H9 (cell line): ENCODE results near the gene GUCY1A1. TPM values are rescaled to one million over a fixed set of nuclear protein-coding genes. Genes with fewer than 3 reads are reported as not detected.

Source experiments
- DNase-seq: peaks from one replicate; pipeline ENCODE4 v3.0.0-alpha.2; 2017
- H2AFZ ChIP-seq: one replicate; pipeline ENCODE4 v1.6.1; 2013; ENCODE audit warnings: mild to moderate bottlenecking, low read length, control low read depth, moderate library complexity
- H2AK5ac ChIP-seq: 2 replicates; pipeline ENCODE4 v1.6.1; 2013; ENCODE audit warnings: low read length, control low read depth, mixed read lengths; ENCODE audit not compliant: insufficient read length
- H2BK120ac ChIP-seq: one replicate; pipeline ENCODE4 v1.6.1; 2013; ENCODE audit warnings: low read depth, mild to moderate bottlenecking, low read length, control low read depth, inconsistent platforms; ENCODE audit not compliant: poor library complexity, severe bottlenecking
- H2BK12ac ChIP-seq: 2 replicates; pipeline ENCODE4 v1.6.1; 2013; ENCODE audit warnings: low read length, control low read depth, mixed read lengths, low read depth; ENCODE audit not compliant: insufficient read length
- H2BK15ac ChIP-seq: 2 replicates; pipeline ENCODE4 v1.6.1; 2013; ENCODE audit warnings: low read depth, low read length, control low read depth
- H2BK20ac ChIP-seq: one replicate; pipeline ENCODE4 v1.6.1; 2013; ENCODE audit warnings: low read depth, mild to moderate bottlenecking, low read length, control low read depth, inconsistent platforms; ENCODE audit not compliant: poor library complexity, severe bottlenecking
- H2BK5ac ChIP-seq: 2 replicates; pipeline ENCODE4 v1.6.1; 2013; ENCODE audit warnings: low read length, control low read depth, mixed read lengths; ENCODE audit not compliant: insufficient read length
- H3K14ac ChIP-seq: 2 replicates; pipeline ENCODE4 v1.6.1; 2013; ENCODE audit warnings: low read length, control low read depth; ENCODE audit not compliant: insufficient read depth
- H3K18ac ChIP-seq: 2 replicates; pipeline ENCODE4 v1.6.1; 2013; ENCODE audit warnings: low read depth, mild to moderate bottlenecking, mixed read lengths, low read length, control low read depth; ENCODE audit not compliant: insufficient read length
- H3K23ac ChIP-seq: 2 replicates; pipeline ENCODE4 v1.6.1; 2013; ENCODE audit warnings: low read length, control low read depth, mixed read lengths, low read depth; ENCODE audit not compliant: insufficient read length
- H3K23me2 ChIP-seq: 2 replicates; pipeline ENCODE4 v1.6.1; 2013; ENCODE audit warnings: low read depth, mild to moderate bottlenecking, mixed read lengths, low read length, control low read depth; ENCODE audit not compliant: insufficient read length, poor library complexity, severe bottlenecking
- H3K27ac ChIP-seq: 2 replicates; pipeline ENCODE4 v1.5.1; 2013; ENCODE audit warnings: low read length, control low read depth, mixed read lengths, low read depth; ENCODE audit not compliant: insufficient read length
- H3K27me3 ChIP-seq: 2 replicates; pipeline ENCODE4 v1.6.1; 2013; ENCODE audit warnings: low read length, control low read depth, inconsistent platforms; ENCODE audit not compliant: insufficient read depth
- H3K4ac ChIP-seq: 2 replicates; pipeline ENCODE4 v1.6.1; 2013; ENCODE audit warnings: low read depth, mild to moderate bottlenecking, control low read depth, inconsistent platforms, low read length, moderate library complexity
- H3K4me1 ChIP-seq: 2 replicates; pipeline ENCODE4 v1.6.1; 2013; ENCODE audit warnings: low read length, control low read depth, inconsistent platforms; ENCODE audit not compliant: insufficient read depth
- H3K4me2 ChIP-seq: 2 replicates; pipeline ENCODE4 v1.6.1; 2013; ENCODE audit warnings: low read length, control low read depth, mixed read lengths; ENCODE audit not compliant: insufficient read length, insufficient read depth
- H3K56ac ChIP-seq: 2 replicates; pipeline ENCODE4 v1.6.1; 2013; ENCODE audit warnings: low read depth, mild to moderate bottlenecking, mixed read lengths, low read length, control low read depth; ENCODE audit not compliant: insufficient read length
- H3K79me1 ChIP-seq: 2 replicates; pipeline ENCODE4 v1.6.1; 2013; ENCODE audit warnings: low read depth, mild to moderate bottlenecking, moderate library complexity, low read length, control low read depth, inconsistent platforms; ENCODE audit not compliant: insufficient read depth, poor library complexity, severe bottlenecking
- H3K79me2 ChIP-seq: 2 replicates; pipeline ENCODE4 v1.6.1; 2013; ENCODE audit warnings: low read length, control low read depth, inconsistent platforms; ENCODE audit not compliant: insufficient read depth
- H3K9ac ChIP-seq: 2 replicates; pipeline ENCODE4 v1.6.1; 2013; ENCODE audit warnings: low read length, control low read depth, mixed read lengths; ENCODE audit not compliant: insufficient read length; ENCODE audit errors: extremely low read depth
- H3K9me3 ChIP-seq: one replicate; pipeline ENCODE4 v1.6.1; 2013; ENCODE audit warnings: low read depth, low read length, inconsistent platforms; ENCODE audit not compliant: control insufficient read depth
- H3T11ph ChIP-seq: one replicate; pipeline ENCODE4 v1.6.1; 2013; ENCODE audit warnings: mild to moderate bottlenecking, low read length, control low read depth, inconsistent platforms
- H4K20me1 ChIP-seq: one replicate; pipeline ENCODE4 v1.6.1; 2013; ENCODE audit not compliant: control insufficient read depth, insufficient read length, insufficient read depth
- H4K5ac ChIP-seq: 2 replicates; pipeline ENCODE4 v1.6.1; 2013; ENCODE audit warnings: low read depth, mild to moderate bottlenecking, mixed read lengths, low read length, control low read depth; ENCODE audit not compliant: insufficient read length
- H4K8ac ChIP-seq: replicated peaks from 2 replicates; pipeline ENCODE4 v1.6.1; 2013; ENCODE audit warnings: low read length, control low read depth, mixed read lengths, low read depth; ENCODE audit not compliant: insufficient read length
- H4K91ac ChIP-seq: 2 replicates; pipeline ENCODE4 v1.6.1; 2013; ENCODE audit warnings: low read depth, mild to moderate bottlenecking, moderate library complexity, mixed read lengths, low read length, control low read depth; ENCODE audit not compliant: insufficient read length
- H3K27ac Mint-ChIP-seq, 3 experiments: 2 replicates in 2 of 3; 3 replicates in 1 of 3; pipeline ENCODE4 v1.8.0; 2020 to 2021; ENCODE audit warnings: mixed read lengths in 3 of 3, mild to moderate bottlenecking in 1 of 3, moderate library complexity in 1 of 3
- H3K27me3 Mint-ChIP-seq: 2 replicates; pipeline ENCODE4 v1.8.0; 2021; ENCODE audit warnings: low read depth, mild to moderate bottlenecking, moderate library complexity, mixed read lengths
- H3K36me3 Mint-ChIP-seq, 3 experiments: 2 replicates in 2 of 3; 3 replicates in 1 of 3; pipeline ENCODE4 v1.8.0; 2020 to 2021; ENCODE audit warnings: low read depth in 3 of 3, mixed read lengths in 3 of 3; ENCODE audit not compliant: insufficient read depth in 1 of 3
- H3K4me1 Mint-ChIP-seq, 2 experiments: 2 replicates each; pipeline ENCODE4 v1.8.0; 2020; ENCODE audit warnings: mixed read lengths in 2 of 2
- H3K4me3 Mint-ChIP-seq, 2 experiments: 2 replicates in 1 of 2; 3 replicates in 1 of 2; pipeline ENCODE4 v1.8.0; 2020 to 2021; ENCODE audit warnings: mild to moderate bottlenecking in 2 of 2, mixed read lengths in 2 of 2, moderate library complexity in 1 of 2
- H3K9me3 Mint-ChIP-seq, 2 experiments: 2 replicates in 1 of 2; 3 replicates in 1 of 2; pipeline ENCODE4 v1.8.0; 2020; ENCODE audit warnings: mild to moderate bottlenecking in 2 of 2, mixed read lengths in 2 of 2, moderate library complexity in 1 of 2
- WGBS: extraction: QIAGEN DNeasy Blood & Tissue Kit; methylation state at CpG from one replicate; pipeline ENCODE4 v1.1.7; 2013; ENCODE audit warnings: missing lambda C conversion rate, low lambda C conversion rate, mixed read lengths; ENCODE audit not compliant: insufficient read length; ENCODE audit errors: extremely low coverage; 5-methylcytosine and 5-hydroxymethylcytosine counted together
- total RNA-seq: library from RNA; stranded (reverse); gene quantifications from 2 replicates; pipeline ENCODE4 v1.2.1, GENCODE V29; 2021
- TF ChIP-seq, protein P1 (sequence below): fragments of 200-600 bp; sonication (generic); conservative IDR thresholded peaks from 3 replicates; pipeline ENCODE4 v1.8.0; 2021; ENCODE audit warnings: antibody characterized with exemption, mild to moderate bottlenecking

Gene GUCY1A1
- total RNA-seq, 1 experiment from 2014 or later, result not detected

DNA sequence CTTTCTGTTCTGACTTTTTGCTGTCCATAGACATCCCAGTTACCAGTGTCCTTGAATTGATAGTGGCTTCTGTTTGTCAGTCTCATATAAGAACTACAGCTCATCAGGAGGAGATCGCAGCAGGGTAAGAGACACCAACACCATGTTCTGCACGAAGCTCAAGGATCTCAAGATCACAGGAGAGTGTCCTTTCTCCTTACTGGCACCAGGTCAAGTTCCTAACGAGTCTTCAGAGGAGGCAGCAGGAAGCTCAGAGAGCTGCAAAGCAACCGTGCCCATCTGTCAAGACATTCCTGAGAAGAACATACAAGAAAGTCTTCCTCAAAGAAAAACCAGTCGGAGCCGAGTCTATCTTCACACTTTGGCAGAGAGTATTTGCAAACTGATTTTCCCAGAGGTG lies 30.1 kb downstream of the GUCY1A1 start:
- Histone ChIP-seq H4K5ac (no peak overlapping the region), H3K79me1 (no peaks in the 10 kb centered on the region), H3K4me1 (no peaks in the 10 kb centered on the region), H3K27ac (no peak overlapping the region), H3K56ac (no peak overlapping the region), H4K20me1 (no peaks in the 10 kb centered on the region), H3K18ac (no peak overlapping the region), H3K4me2 (no peak overlapping the region), H4K91ac (no peak overlapping the region), H2BK120ac (no peak overlapping the region), H3K9ac (no peak overlapping the region), H3K23ac (no peak overlapping the region), H2BK15ac (no peak overlapping the region), H2BK5ac (no peak overlapping the region), H3K9me3 (no peaks in the 10 kb centered on the region), H3K27me3 (no peaks in the 10 kb centered on the region), H3T11ph (no peak overlapping the region), H3K79me2 (no peaks in the 10 kb centered on the region), H3K4ac (no peak overlapping the region), H2AFZ (no peak overlapping the region), H3K23me2 (no peaks in the 10 kb centered on the region), H4K8ac (no peak overlapping the region), H2BK12ac (no peak overlapping the region), H2AK5ac (no peak overlapping the region), H3K14ac (no peak overlapping the region), H2BK20ac (no peak overlapping the region)
- H3K27me3 Mint-ChIP-seq, result peaks cover 14% of the 10 kb centered on the region
- DNase-seq, result no peak
- no CpG with 5 or more reads among the region's 6 CpGs for WGBS
- no peaks in the 10 kb centered on the region for H3K9me3 Mint-ChIP-seq
- H3K27ac Mint-ChIP-seq, result no peak overlapping the region
- TF ChIP-seq, protein P1, sequence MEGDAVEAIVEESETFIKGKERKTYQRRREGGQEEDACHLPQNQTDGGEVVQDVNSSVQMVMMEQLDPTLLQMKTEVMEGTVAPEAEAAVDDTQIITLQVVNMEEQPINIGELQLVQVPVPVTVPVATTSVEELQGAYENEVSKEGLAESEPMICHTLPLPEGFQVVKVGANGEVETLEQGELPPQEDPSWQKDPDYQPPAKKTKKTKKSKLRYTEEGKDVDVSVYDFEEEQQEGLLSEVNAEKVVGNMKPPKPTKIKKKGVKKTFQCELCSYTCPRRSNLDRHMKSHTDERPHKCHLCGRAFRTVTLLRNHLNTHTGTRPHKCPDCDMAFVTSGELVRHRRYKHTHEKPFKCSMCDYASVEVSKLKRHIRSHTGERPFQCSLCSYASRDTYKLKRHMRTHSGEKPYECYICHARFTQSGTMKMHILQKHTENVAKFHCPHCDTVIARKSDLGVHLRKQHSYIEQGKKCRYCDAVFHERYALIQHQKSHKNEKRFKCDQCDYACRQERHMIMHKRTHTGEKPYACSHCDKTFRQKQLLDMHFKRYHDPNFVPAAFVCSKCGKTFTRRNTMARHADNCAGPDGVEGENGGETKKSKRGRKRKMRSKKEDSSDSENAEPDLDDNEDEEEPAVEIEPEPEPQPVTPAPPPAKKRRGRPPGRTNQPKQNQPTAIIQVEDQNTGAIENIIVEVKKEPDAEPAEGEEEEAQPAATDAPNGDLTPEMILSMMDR, result no peak
- no peak overlapping the region for H3K4me3 Mint-ChIP-seq
- H3K4me1 Mint-ChIP-seq, result no peaks in the 10 kb centered on the region
- H3K36me3 Mint-ChIP-seq, result no peaks in the 10 kb centered on the region
